Trophoblast cell (in vitro differentiated cells and primary cell): ENCODE data around the gene BMP5.

ENCODE experiments used
- DNase-seq, 2 donors: peaks; one replicate each; pipeline ENCODE4 v3.0.0-alpha.2; 2016
- H2AFZ ChIP-seq: 2 replicates; pipeline ENCODE4 v1.6.1; 2013; ENCODE audit warnings: low read length, moderate library complexity, mild to moderate bottlenecking; ENCODE audit not compliant: insufficient read depth, poor library complexity
- H2AK5ac ChIP-seq: 2 replicates; pipeline ENCODE4 v1.6.1; 2013; ENCODE audit warnings: mild to moderate bottlenecking, low read length
- H2BK120ac ChIP-seq: 2 replicates; pipeline ENCODE4 v1.6.1; 2013; ENCODE audit warnings: low read length, mild to moderate bottlenecking, moderate library complexity; ENCODE audit not compliant: insufficient read depth, poor library complexity
- H2BK12ac ChIP-seq: 2 replicates; pipeline ENCODE4 v1.6.1; 2013; ENCODE audit warnings: mild to moderate bottlenecking, low read length, moderate library complexity
- H2BK5ac ChIP-seq: 2 replicates; pipeline ENCODE4 v1.6.1; 2013; ENCODE audit warnings: low read length, low read depth, moderate library complexity, mild to moderate bottlenecking; ENCODE audit not compliant: poor library complexity
- H3K14ac ChIP-seq: 2 replicates; pipeline ENCODE4 v1.6.1; 2013; ENCODE audit warnings: mild to moderate bottlenecking, low read length
- H3K18ac ChIP-seq: 2 replicates; pipeline ENCODE4 v1.6.1; 2013; ENCODE audit warnings: mild to moderate bottlenecking, low read length
- H3K23ac ChIP-seq: 2 replicates; pipeline ENCODE4 v1.6.1; 2013; ENCODE audit warnings: low read length
- H3K27ac ChIP-seq: 2 replicates; pipeline ENCODE4 v1.5.1; 2013; ENCODE audit warnings: low read depth, mild to moderate bottlenecking, inconsistent platforms, low read length, moderate library complexity
- H3K27me3 ChIP-seq: 2 replicates; pipeline ENCODE4 v1.6.1; 2013; ENCODE audit warnings: inconsistent platforms, mild to moderate bottlenecking, low read length, moderate library complexity; ENCODE audit not compliant: insufficient read depth
- H3K36me3 ChIP-seq, 2 experiments: 1 replicate in 1 of 2; 2 replicates in 1 of 2; pipeline ENCODE4 v1.6.1; 2013; ENCODE audit warnings: low read length in 2 of 2, mild to moderate bottlenecking in 2 of 2, moderate library complexity in 1 of 2; ENCODE audit not compliant: insufficient read depth in 2 of 2, control insufficient read depth in 1 of 2
- H3K4ac ChIP-seq: 2 replicates; pipeline ENCODE4 v1.6.1; 2013; ENCODE audit warnings: low read depth, mild to moderate bottlenecking, low read length, moderate library complexity
- H3K4me1 ChIP-seq, 2 experiments: 1 replicate in 1 of 2; 2 replicates in 1 of 2; pipeline ENCODE4 v1.6.1; 2013; ENCODE audit warnings: low read length in 2 of 2, mild to moderate bottlenecking in 2 of 2, moderate library complexity in 1 of 2; ENCODE audit not compliant: insufficient read depth in 2 of 2, control insufficient read depth in 1 of 2
- H3K4me2 ChIP-seq: 2 replicates; pipeline ENCODE4 v1.6.1; 2013; ENCODE audit warnings: inconsistent platforms, mild to moderate bottlenecking, low read length, moderate library complexity
- H3K4me3 ChIP-seq: 2 replicates; pipeline ENCODE4 v1.5.1; 2013; ENCODE audit warnings: mild to moderate bottlenecking, low read depth, low read length, inconsistent platforms
- H3K79me1 ChIP-seq: one replicate; pipeline ENCODE4 v1.6.1; 2013; ENCODE audit warnings: low read length
- H3K79me2 ChIP-seq: 2 replicates; pipeline ENCODE4 v1.6.1; 2013; ENCODE audit warnings: low read length, mild to moderate bottlenecking; ENCODE audit not compliant: control insufficient read depth, insufficient read depth, poor library complexity
- H3K9ac ChIP-seq: 2 replicates; pipeline ENCODE4 v1.6.1; 2013; ENCODE audit warnings: mild to moderate bottlenecking, low read length
- H3K9me3 ChIP-seq: 2 replicates; pipeline ENCODE4 v1.6.1; 2013; ENCODE audit warnings: low read depth, mild to moderate bottlenecking, control low read depth, inconsistent platforms, low read length; ENCODE audit not compliant: insufficient read depth
- H4K12ac ChIP-seq: 2 replicates; pipeline ENCODE4 v1.6.1; 2013; ENCODE audit warnings: low read depth, mild to moderate bottlenecking, low read length, moderate library complexity
- H4K8ac ChIP-seq: 2 replicates; pipeline ENCODE4 v1.6.1; 2013; ENCODE audit warnings: low read depth, mild to moderate bottlenecking, low read length, moderate library complexity
- H4K91ac ChIP-seq: one replicate; pipeline ENCODE4 v1.6.1; 2013; ENCODE audit warnings: low read depth, mild to moderate bottlenecking, low read length, moderate library complexity
- WGBS: extraction: QIAGEN DNeasy Blood & Tissue Kit; methylation state at CpG from one replicate; pipeline ENCODE4 v1.1.7; 2013; ENCODE audit warnings: missing lambda C conversion rate; ENCODE audit not compliant: insufficient read length, insufficient coverage; ENCODE audit errors: extremely low coverage; 5-methylcytosine and 5-hydroxymethylcytosine counted together

The BMP5 gene

GRCh38 chr6:55897346-55897745 is 22.0 kb upstream of the BMP5 start:
- no peak overlapping the region for H3K9ac ChIP-seq
- H4K8ac ChIP-seq, result no peak overlapping the region
- no peaks in the 10 kb centered on the region for H3K79me2 ChIP-seq
- no peak overlapping the region for H4K12ac ChIP-seq
- no peak overlapping the region for H3K27ac ChIP-seq
- no CpG with 5 or more reads among the region's 2 CpGs for WGBS
- H3K18ac ChIP-seq, result no peak overlapping the region
- no peak for DNase-seq
- H2BK12ac ChIP-seq, result no peak overlapping the region
- H3K4ac ChIP-seq, result no peak overlapping the region
- no peak overlapping the region for H2AFZ ChIP-seq
- H3K4me1 ChIP-seq, result no peaks in the 10 kb centered on the region
- H3K23ac ChIP-seq, result no peak overlapping the region
- no peaks in the 10 kb centered on the region for H3K79me1 ChIP-seq
- no peak overlapping the region for H2BK120ac ChIP-seq
- H2BK5ac ChIP-seq, result no peak overlapping the region
- H3K4me2 ChIP-seq, result no peak overlapping the region
- H3K4me3 ChIP-seq, result no peak overlapping the region
- no peak overlapping the region for H3K14ac ChIP-seq
- no peak overlapping the region for H2AK5ac ChIP-seq
- H4K91ac ChIP-seq, result no peak overlapping the region
- H3K36me3 ChIP-seq, result no peaks in the 10 kb centered on the region
- no peaks in the 10 kb centered on the region for H3K9me3 ChIP-seq
- H3K27me3 ChIP-seq, result no peaks in the 10 kb centered on the region

GRCh38 chr6:55895972-55896730 is 20.8 kb upstream of the BMP5 start:
- Histone ChIP-seq H2AFZ (no peak overlapping the region), H2BK120ac (no peak overlapping the region), H3K36me3 (no peaks in the 10 kb centered on the region), H3K4ac (no peak overlapping the region), H2BK12ac (no peak overlapping the region), H3K27ac (no peak overlapping the region), H3K9ac (no peak overlapping the region), H2AK5ac (no peak overlapping the region), H4K91ac (no peak overlapping the region), H3K14ac (no peak overlapping the region), H3K18ac (no peak overlapping the region), H3K79me1 (no peaks in the 10 kb centered on the region), H3K4me2 (no peak overlapping the region), H3K27me3 (no peaks in the 10 kb centered on the region), H3K4me1 (no peaks in the 10 kb centered on the region), H3K9me3 (no peaks in the 10 kb centered on the region), H3K79me2 (no peaks in the 10 kb centered on the region), H4K8ac (no peak overlapping the region), H3K23ac (no peak overlapping the region), H2BK5ac (no peak overlapping the region), H3K4me3 (no peak overlapping the region), H4K12ac (no peak overlapping the region)
- no peak for DNase-seq
- no CpG with 5 or more reads among the region's 5 CpGs for WGBS

- Histone ChIP-seq H3K4me3 (no peak overlapping the region), H3K23ac (no peak overlapping the region), H4K91ac (no peak overlapping the region), H3K18ac (no peak overlapping the region), H3K4me1 (no peaks in the 10 kb centered on the region), H4K8ac (no peak overlapping the region), H3K4me2 (no peak overlapping the region), H4K12ac (no peak overlapping the region), H3K79me1 (no peaks in the 10 kb centered on the region), H2AK5ac (no peak overlapping the region), H2BK120ac (no peak overlapping the region), H2BK12ac (no peak overlapping the region), H2BK5ac (no peak overlapping the region), H3K79me2 (no peaks in the 10 kb centered on the region), H2AFZ (no peak overlapping the region), H3K9ac (no peak overlapping the region), H3K36me3 (no peaks in the 10 kb centered on the region), H3K14ac (no peak overlapping the region), H3K27ac (no peak overlapping the region), H3K9me3 (no peaks in the 10 kb centered on the region), H3K4ac (no peak overlapping the region), H3K27me3 (no peaks in the 10 kb centered on the region)
- no peak for DNase-seq
- no CpG with 5 or more reads among the region's 4 CpGs for WGBS
Measured at GRCh38 chr6:55892749-55893357, 17.5 kb upstream of the BMP5 start.

- Histone ChIP-seq H3K4me3 (no peak overlapping the region), H4K8ac (no peak overlapping the region), H3K14ac (no peak overlapping the region), H4K12ac (no peak overlapping the region), H2AFZ (no peak overlapping the region), H3K36me3 (no peaks in the 10 kb centered on the region), H2AK5ac (no peak overlapping the region), H2BK5ac (no peak overlapping the region), H3K79me1 (no peaks in the 10 kb centered on the region), H3K27me3 (no peaks in the 10 kb centered on the region), H3K27ac (no peak overlapping the region), H3K4me2 (no peak overlapping the region), H3K9me3 (no peaks in the 10 kb centered on the region), H2BK12ac (no peak overlapping the region), H3K23ac (no peak overlapping the region), H4K91ac (no peak overlapping the region), H3K9ac (no peak overlapping the region), H3K18ac (no peak overlapping the region), H3K79me2 (no peaks in the 10 kb centered on the region), H3K4ac (no peak overlapping the region), H2BK120ac (no peak overlapping the region), H3K4me1 (no peaks in the 10 kb centered on the region)
- no peak for DNase-seq
- WGBS, result no CpG with 5 or more reads among the region's 6 CpGs
Measured at GRCh38 chr6:55888917-55889316, 13.5 kb upstream of the BMP5 start.
